MM.1S (cell line): ENCODE results near the gene CST4.
"Not testable (repeated sequence)": the region's sequence is repeated elsewhere in the genome, so short reads cannot be mapped to it uniquely, and the experiment has no call there.

Source experiments
- DNase-seq: peaks from one replicate; pipeline ENCODE4 v3.0.0-alpha.2; 2015
- H2AFZ ChIP-seq: fragments of 300-600 bp; sonication (generic); 2 replicates; pipeline ENCODE4 v1.6.0; 2016; ENCODE audit warnings: antibody characterized with exemption, low read length
- H3F3A ChIP-seq: fragments of 300-600 bp; sonication (generic); 2 replicates; pipeline ENCODE4 v1.6.1; 2016; ENCODE audit warnings: mild to moderate bottlenecking, antibody characterized with exemption, low read length, moderate library complexity, mixed read lengths; ENCODE audit not compliant: insufficient read depth
- H3K27ac ChIP-seq: fragments of 300-600 bp; sonication (generic); 2 replicates; pipeline ENCODE4 v1.5.1; 2016; ENCODE audit warnings: mild to moderate bottlenecking, low read length
- H3K27me3 ChIP-seq: fragments of 300-600 bp; sonication (generic); replicated peaks from 2 replicates; pipeline ENCODE4 v1.6.0; 2016; ENCODE audit warnings: low read length; ENCODE audit not compliant: insufficient read depth
- H3K36me3 ChIP-seq: fragments of 300-600 bp; sonication (generic); replicated peaks from 2 replicates; pipeline ENCODE4 v1.6.1; 2016; ENCODE audit warnings: mild to moderate bottlenecking, low read length, mixed read lengths; ENCODE audit not compliant: insufficient read depth
- H3K4me1 ChIP-seq: fragments of 300-600 bp; sonication (generic); 2 replicates; pipeline ENCODE4 v1.6.1; 2016; ENCODE audit warnings: low read length, mixed read lengths
- H3K4me2 ChIP-seq: fragments of 300-600 bp; sonication (generic); 2 replicates; pipeline ENCODE4 v1.6.0; 2016; ENCODE audit warnings: low read depth, low read length
- H3K4me3 ChIP-seq: fragments of 300-600 bp; sonication (generic); 2 replicates; pipeline ENCODE4 v1.5.1; 2016; ENCODE audit warnings: low read length, mixed read lengths
- H3K79me2 ChIP-seq: fragments of 300-600 bp; sonication (generic); 2 replicates; pipeline ENCODE4 v1.6.1; 2016; ENCODE audit warnings: mixed run types, low read length, mixed read lengths
- H3K9ac ChIP-seq: fragments of 300-600 bp; sonication (generic); 2 replicates; pipeline ENCODE4 v1.6.1; 2016; ENCODE audit warnings: low read length, mixed read lengths
- H3K9me2 ChIP-seq: fragments of 300-600 bp; sonication (generic); replicated peaks from 2 replicates; pipeline ENCODE4 v1.6.1; 2016; ENCODE audit warnings: mild to moderate bottlenecking, low read length, mixed read lengths; ENCODE audit not compliant: insufficient read depth
- H3K9me3 ChIP-seq: fragments of 300-600 bp; sonication (generic); replicated peaks from 2 replicates; pipeline ENCODE4 v1.6.1; 2016; ENCODE audit warnings: mild to moderate bottlenecking, low read length, mixed read lengths; ENCODE audit not compliant: insufficient read depth
- H4K20me1 ChIP-seq: fragments of 300-600 bp; sonication (generic); 2 replicates; pipeline ENCODE4 v1.6.1; 2016; ENCODE audit warnings: mild to moderate bottlenecking, low read length, moderate library complexity, mixed read lengths; ENCODE audit not compliant: insufficient read depth
- EZH2 ChIP-seq: fragments of 300-600 bp; sonication (generic); optimal IDR thresholded peaks from 2 replicates; pipeline ENCODE3; 2017; ENCODE audit warnings: low read depth, mild to moderate bottlenecking, antibody characterized with exemption, low read length, mixed read lengths
- EZH2phosphoT487 ChIP-seq: fragments of 300-600 bp; sonication (generic); IDR thresholded peaks from 2 replicates; pipeline ENCODE4 v1.6.1; 2018; ENCODE audit warnings: antibody characterized with exemption, low read length
- TF ChIP-seq, protein P1 (sequence below): fragments of 300-600 bp; sonication (generic); IDR thresholded peaks from 2 replicates; pipeline ENCODE4 v1.5.1; 2016; ENCODE audit warnings: antibody characterized with exemption, low read length, mixed read lengths

Gene CST4

GRCh38 chr20:23686046-23686750 lies 2.6 kb downstream of the CST4 start:
- H3K36me3 ChIP-seq = no peaks in the 10 kb centered on the region
- no peak overlapping the region for H2AFZ ChIP-seq
- no peaks in the 10 kb centered on the region for H3F3A ChIP-seq
- H3K9me3 ChIP-seq = no peaks in the 10 kb centered on the region
- H3K27me3 ChIP-seq = no peaks in the 10 kb centered on the region
- no peaks in the 10 kb centered on the region for H3K4me1 ChIP-seq
- H3K9me2 ChIP-seq = no peaks in the 10 kb centered on the region; the same call in 1 of the 2 replicates
- H3K79me2 ChIP-seq = no peaks in the 10 kb centered on the region
- H3K9ac ChIP-seq = no peak overlapping the region
- no peak overlapping the region for H3K4me2 ChIP-seq
- H3K27ac ChIP-seq = no peak overlapping the region
- DNase-seq = no peak
- no peak overlapping the region for H3K4me3 ChIP-seq
- TF ChIP-seq, protein P1, sequence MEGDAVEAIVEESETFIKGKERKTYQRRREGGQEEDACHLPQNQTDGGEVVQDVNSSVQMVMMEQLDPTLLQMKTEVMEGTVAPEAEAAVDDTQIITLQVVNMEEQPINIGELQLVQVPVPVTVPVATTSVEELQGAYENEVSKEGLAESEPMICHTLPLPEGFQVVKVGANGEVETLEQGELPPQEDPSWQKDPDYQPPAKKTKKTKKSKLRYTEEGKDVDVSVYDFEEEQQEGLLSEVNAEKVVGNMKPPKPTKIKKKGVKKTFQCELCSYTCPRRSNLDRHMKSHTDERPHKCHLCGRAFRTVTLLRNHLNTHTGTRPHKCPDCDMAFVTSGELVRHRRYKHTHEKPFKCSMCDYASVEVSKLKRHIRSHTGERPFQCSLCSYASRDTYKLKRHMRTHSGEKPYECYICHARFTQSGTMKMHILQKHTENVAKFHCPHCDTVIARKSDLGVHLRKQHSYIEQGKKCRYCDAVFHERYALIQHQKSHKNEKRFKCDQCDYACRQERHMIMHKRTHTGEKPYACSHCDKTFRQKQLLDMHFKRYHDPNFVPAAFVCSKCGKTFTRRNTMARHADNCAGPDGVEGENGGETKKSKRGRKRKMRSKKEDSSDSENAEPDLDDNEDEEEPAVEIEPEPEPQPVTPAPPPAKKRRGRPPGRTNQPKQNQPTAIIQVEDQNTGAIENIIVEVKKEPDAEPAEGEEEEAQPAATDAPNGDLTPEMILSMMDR = no peak
- no peak for TF ChIP-seq EZH2
- TF ChIP-seq EZH2phosphoT487 = no peak
- H4K20me1 ChIP-seq = no peaks in the 10 kb centered on the region

DNA sequence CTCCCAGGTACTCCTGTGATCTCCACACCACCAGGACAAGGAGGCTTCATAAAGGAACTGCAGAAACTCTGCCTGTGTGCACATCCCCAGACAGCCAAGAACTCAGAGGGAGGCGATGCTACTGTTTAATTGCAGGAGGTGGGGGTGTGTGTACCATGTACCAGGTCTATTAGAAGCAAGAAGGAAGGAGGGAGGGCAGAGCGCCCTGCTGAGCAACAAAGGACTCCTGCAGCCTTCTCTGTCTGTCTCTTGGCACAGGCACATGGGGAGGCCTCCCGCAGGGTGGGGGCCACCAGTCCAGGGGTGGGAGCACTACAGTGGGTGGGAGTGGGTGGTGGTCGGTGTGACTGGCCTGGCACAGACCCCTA lies 3.3 kb downstream of the CST4 start:
- H3K9ac ChIP-seq, H3K4me3 ChIP-seq, H3K4me2 ChIP-seq, H2AFZ ChIP-seq, H3K79me2 ChIP-seq, H3K9me2 ChIP-seq, H3K27ac ChIP-seq, H3K27me3 ChIP-seq, H4K20me1 ChIP-seq, H3K36me3 ChIP-seq, H3F3A ChIP-seq, H3K9me3 ChIP-seq, H3K4me1 ChIP-seq, DNase-seq: not testable (repeated sequence)

GRCh38 chr20:23684261-23684660 lies 4.6 kb downstream of the CST4 start:
- Histone ChIP-seq H3F3A (no peaks in the 10 kb centered on the region), H3K27ac (no peak overlapping the region), H3K79me2 (no peaks in the 10 kb centered on the region), H3K27me3 (no peaks in the 10 kb centered on the region), H3K4me3 (no peak overlapping the region), H3K4me1 (no peaks in the 10 kb centered on the region), H3K9me2 (no peaks in the 10 kb centered on the region; the same call in 1 of the 2 replicates), H3K4me2 (no peak overlapping the region), H3K9me3 (no peaks in the 10 kb centered on the region), H4K20me1 (no peaks in the 10 kb centered on the region), H2AFZ (no peak overlapping the region), H3K36me3 (no peaks in the 10 kb centered on the region), H3K9ac (no peak overlapping the region)
- TF ChIP-seq, protein P1 = no peak
- TF ChIP-seq EZH2 (no peak), EZH2phosphoT487 (no peak)
- DNase-seq = no peak

DNA sequence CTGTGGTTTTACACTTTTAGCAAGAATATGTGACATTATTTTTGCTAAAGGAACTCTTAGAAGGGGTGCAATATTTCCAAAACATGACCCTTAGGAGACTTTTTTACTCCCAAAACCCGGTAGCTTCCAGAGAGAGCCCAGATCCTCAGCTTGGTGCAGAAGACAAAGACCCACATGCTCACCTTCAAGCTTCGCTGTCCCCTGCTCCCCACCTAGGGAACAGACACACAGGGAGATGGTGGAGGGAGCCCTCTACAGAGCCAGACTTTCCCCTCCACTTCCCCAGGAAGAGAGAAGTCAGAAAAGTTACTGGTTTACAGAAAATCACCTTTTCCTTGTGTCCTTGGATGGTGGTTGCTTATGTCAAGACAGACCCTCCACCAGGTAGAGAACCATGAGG lies 5.0 kb downstream of the CST4 start:
- TF ChIP-seq EZH2 (no peak), EZH2phosphoT487 (no peak)
- TF ChIP-seq, protein P1 = no peak
- no peak overlapping the region for H3K4me2 ChIP-seq
- no peak for DNase-seq

More for the DNA sequence above, 5.0 kb downstream of the CST4 start:
- Histone ChIP-seq H3K9me2 (no peaks in the 10 kb centered on the region; the same call in 1 of the 2 replicates), H3K9ac (no peak overlapping the region), H3K4me3 (no peak overlapping the region), H3F3A (no peaks in the 10 kb centered on the region), H3K36me3 (no peaks in the 10 kb centered on the region), H3K27ac (no peak overlapping the region), H3K4me1 (no peaks in the 10 kb centered on the region), H4K20me1 (no peaks in the 10 kb centered on the region), H3K9me3 (no peaks in the 10 kb centered on the region), H3K27me3 (no peaks in the 10 kb centered on the region), H2AFZ (no peak overlapping the region), H3K79me2 (no peaks in the 10 kb centered on the region)
